K562 (cell line): ENCODE measurements around the gene RGS17. TPM values are rescaled to one million over a fixed set of nuclear protein-coding genes. Genes with fewer than 3 reads are reported as not detected.

Source experiments
- CBX2 ChIP-seq: fragments of 200-600 bp; sonication (generic); IDR thresholded peaks from one replicate; pipeline ENCODE4 v1.6.1; 2012; ENCODE audit warnings: mild to moderate bottlenecking, low read length, inconsistent platforms; ENCODE audit not compliant: insufficient read depth, poor library complexity, severe bottlenecking
- CC2D1A ChIP-seq: fragments of 450-650 bp; IDR thresholded peaks from 2 replicates; pipeline ENCODE4 v1.6.1; 2017; ENCODE audit warnings: mild to moderate bottlenecking
- CCNT2 ChIP-seq: IDR thresholded peaks from 2 replicates; pipeline ENCODE4 v1.6.1; 2011; ENCODE audit warnings: borderline replicate concordance, low read depth, mild to moderate bottlenecking, moderate library complexity, mixed read lengths, low read length; ENCODE audit not compliant: insufficient read length; ENCODE audit errors: extremely low read depth
- DACH1 ChIP-seq: fragments of 450-650 bp; IDR thresholded peaks from 2 replicates; pipeline ENCODE4 v1.6.1; 2018; ENCODE audit not compliant: partially characterized antibody
- DMBX1 ChIP-seq: fragments of 250-450 bp; sonication (Bioruptor Pico); IDR thresholded peaks from 2 replicates; pipeline ENCODE4 v1.8.0; 2022; ENCODE audit warnings: inconsistent platforms, mild to moderate bottlenecking, moderate library complexity, borderline replicate concordance
- ELF2 ChIP-seq: fragments of 250-450 bp; sonication (Bioruptor Pico); IDR thresholded peaks from 2 replicates; pipeline ENCODE4 v1.5.0; 2021; ENCODE audit warnings: mild to moderate bottlenecking
- HMG20B ChIP-seq: fragments of 250-450 bp; sonication (Bioruptor Pico); IDR thresholded peaks from 2 replicates; pipeline ENCODE4 v1.5.0; 2021; ENCODE audit warnings: mild to moderate bottlenecking
- IRF9 ChIP-seq: fragments of 450-650 bp; IDR thresholded peaks from 2 replicates; pipeline ENCODE4 v1.6.1; 2016; ENCODE audit warnings: missing biosample characterization, missing genetic modification characterization
- KAT2B ChIP-seq: IDR thresholded peaks from one replicate; pipeline ENCODE4 v1.6.1; 2012; ENCODE audit warnings: low read depth, mild to moderate bottlenecking, control low read depth, inconsistent platforms, low read length, moderate library complexity
- KAT8 ChIP-seq: fragments of 450-650 bp; IDR thresholded peaks from 2 replicates; pipeline ENCODE4 v1.6.1; 2016; ENCODE audit warnings: low read depth, mild to moderate bottlenecking
- KLF13 ChIP-seq: fragments of 450-650 bp; IDR thresholded peaks from 2 replicates; pipeline ENCODE4 v1.6.1; 2016; ENCODE audit warnings: missing genetic modification characterization, low read depth, mild to moderate bottlenecking, missing compliant biosample characterization, moderate library complexity, borderline replicate concordance
- MCM5 ChIP-seq: fragments of 450-650 bp; IDR thresholded peaks from 2 replicates; pipeline ENCODE4 v1.6.1; 2016; ENCODE audit warnings: low read depth
- MTA2 ChIP-seq: fragments of 450-650 bp; IDR thresholded peaks from 2 replicates; pipeline ENCODE4 v1.6.1; 2016; ENCODE audit warnings: low read depth
- NFATC3 ChIP-seq: fragments of 450-650 bp; IDR thresholded peaks from 2 replicates; pipeline ENCODE4 v1.6.1; 2017; ENCODE audit warnings: mild to moderate bottlenecking
- TFE3 ChIP-seq: fragments of 450-650 bp; formaldehyde crosslinking; IDR thresholded peaks from 2 replicates; pipeline ENCODE4 v1.4.0; 2020; ENCODE audit warnings: mild to moderate bottlenecking, mixed read lengths
- TRIM28 ChIP-seq: fragments of 450-650 bp; IDR thresholded peaks from 2 replicates; pipeline ENCODE4 v1.6.1; 2017
- USF1 ChIP-seq: sonication (generic); formaldehyde crosslinking; IDR thresholded peaks from 2 replicates; pipeline ENCODE4 v1.9.0; 2022; ENCODE audit warnings: mild to moderate bottlenecking, missing genetic modification reagents
- ZNF609 ChIP-seq: sonication (generic); formaldehyde crosslinking; IDR thresholded peaks from 2 replicates; pipeline ENCODE4 v1.8.1; 2023; ENCODE audit warnings: missing genetic modification reagents, mild to moderate bottlenecking, borderline replicate concordance
- polyA plus RNA-seq, 8 experiments: library from polyadenylated mRNA; depleted of rRNA in 4 of 8; stranded (reverse) in 5 of 8; unstranded in 3 of 8; fragments of >200 nt; fragmentation: Nextera tagmentation in 2 of 8; fragmentation: Illumina TruSeq in 1 of 8; extraction: Ambion mirVana in 2 of 8; extraction: Trizol in 1 of 8; gene quantifications; 2 replicates each; pipeline versions ENCODE4 v1.2.1 to v1.2.3, GENCODE V29; 2011 to 2014; ENCODE audit warnings: inconsistent platforms in 1 of 8, missing spikeins in 1 of 8
- total RNA-seq, 7 experiments: library from RNA; depleted of rRNA in 6 of 7; stranded (reverse); fragments of >200 nt in 6 of 7; fragmentation: Illumina TruSeq in 2 of 7; extraction: Trizol in 2 of 7; gene quantifications; 2 replicates each; pipeline versions ENCODE4 v1.2.1 to v1.2.3, GENCODE V29; 2011 to 2021; ENCODE audit warnings: low replicate concordance in 1 of 7

The RGS17 gene
- total and polyA plus RNA-seq, 9 of the 15 experiments (the other 6 are each of a cell fraction or from before 2014, with no cell fraction given) = 0.01 to 0.14 (median 0.08) TPM; not detected in 6

GRCh38 chr6:152983637-152984512 lies 147.2 kb downstream of the RGS17 start (continued):
- no peak for TF ChIP-seq ZNF609 (CRISPR knock-in tag)
- TF ChIP-seq CBX2 = no peak
- no peak for TF ChIP-seq USF1
- TF ChIP-seq NFATC3 = no peak
- peak; percentile 31; the same call in 1 of the 2 replicates for TF ChIP-seq CC2D1A
- no peak for TF ChIP-seq ELF2 (CRISPR knock-in tag)
- no peak for TF ChIP-seq HMG20B (CRISPR knock-in tag)
- no peak for TF ChIP-seq CCNT2
- TF ChIP-seq TRIM28 = peak; percentile 26; the same call in 1 of the 2 replicates
- no peak for TF ChIP-seq KLF13 (tag)
- TF ChIP-seq TFE3 (CRISPR knock-in tag) = no peak
- TF ChIP-seq MTA2 = no peak
- TF ChIP-seq KAT8 = no peak
- TF ChIP-seq KAT2B = no peak
- TF ChIP-seq DMBX1 (CRISPR knock-in tag) = no peak
- no peak for TF ChIP-seq MCM5
- TF ChIP-seq IRF9 = no peak
- peak; percentile 73 for TF ChIP-seq DACH1
